Sigmoid colon (tissue), 3 donors: ENCODE results near the gene TRMT2A.

Source experiments
- CTCF ChIP-seq, 4 experiments: fragments of 450-650 bp in 3 of 4; fragments of 200-600 bp in 1 of 4; IDR thresholded peaks; one replicate each; pipeline ENCODE4 v1.5.1; 2016 to 2019; ENCODE audit warnings: antibody characterized with exemption in 4 of 4, mild to moderate bottlenecking in 3 of 4, moderate library complexity in 2 of 4
- POLR2A ChIP-seq, 2 donors: fragments of 450-650 bp; IDR thresholded peaks; one replicate each; pipeline ENCODE4 v1.6.1; 2016; ENCODE audit warnings: antibody characterized with exemption in 2 of 2, mild to moderate bottlenecking in 2 of 2, moderate library complexity in 2 of 2

- no peak for TF ChIP-seq CTCF (IDR thresholded peaks at IDR 0.05)
- TF ChIP-seq POLR2A (IDR thresholded peaks at IDR 0.05): no peak
Observed at GRCh38 chr22:20160041-20160440, 43.0 kb upstream of the TRMT2A start.
